Stimulated activated CD4-positive, alpha-beta T cell treated with anti-CD3 and anti-CD28 coated beads, Interleukin-4, amount 100 ng/mL, for 1 hour (primary cell): ENCODE measurements around the gene PEX26.
"Not testable (repeated sequence)": the region's sequence is repeated elsewhere in the genome, so short reads cannot be mapped to it uniquely, and the experiment has no call there.

Experiments
- DNase-seq: peaks from one replicate; pipeline ENCODE4 v3.0.0-alpha.2; 2020

PEX26 gene

GRCh38 chr22:18073927-18074326 is 3.9 kb upstream of the PEX26 start:
- DNase-seq, result not testable (repeated sequence)

- DNase-seq, result no peak
These were observed 2.6 kb upstream of the PEX26 start for GRCh38 chr22:18075101-18075719.

- no peak for DNase-seq
These were observed 1.9 kb upstream of the PEX26 start for GRCh38 chr22:18075720-18076497.

GRCh38 chr22:18077087-18077638 is 627 bp upstream of the PEX26 start:
- DNase-seq, result no peak

- peak; percentile 29 for DNase-seq
These were observed 695 bp downstream of the PEX26 start for GRCh38 chr22:18078329-18079041.

- no peak for DNase-seq
These were observed 2.0 kb downstream of the PEX26 start for GRCh38 chr22:18079706-18080233.

GRCh38 chr22:18081416-18081815 is 3.6 kb downstream of the PEX26 start:
- DNase-seq, result no peak

GRCh38 chr22:18082467-18082866 is 4.7 kb downstream of the PEX26 start:
- DNase-seq, result no peak

- no peak for DNase-seq
These were observed 5.6 kb downstream of the PEX26 start for GRCh38 chr22:18083406-18083805.

- no peak for DNase-seq
These were observed 7.4 kb downstream of the PEX26 start for GRCh38 chr22:18085188-18085587.

- no peak for DNase-seq
These were observed 9.6 kb downstream of the PEX26 start for GRCh38 chr22:18087350-18087855.

- peak; percentile 29 for DNase-seq
These were observed 11.2 kb downstream of the PEX26 start for GRCh38 chr22:18088825-18089568.

GRCh38 chr22:18090286-18090685 is 12.5 kb downstream of the PEX26 start:
- no peak for DNase-seq

GRCh38 chr22:18091478-18091877 is 13.7 kb downstream of the PEX26 start:
- no peak for DNase-seq

GRCh38 chr22:18091916-18092526 is 14.2 kb downstream of the PEX26 start:
- peak; percentile 17 for DNase-seq

GRCh38 chr22:18093661-18094060 is 15.9 kb downstream of the PEX26 start:
- DNase-seq, result no peak

- no peak for DNase-seq
These were observed 17.5 kb downstream of the PEX26 start for GRCh38 chr22:18095101-18095805.

GRCh38 chr22:18096823-18097222 is 19.0 kb downstream of the PEX26 start:
- no peak for DNase-seq

- no peak for DNase-seq
These were observed 23.0 kb downstream of the PEX26 start for GRCh38 chr22:18100781-18101180.

GRCh38 chr22:18101536-18101935 is 23.7 kb downstream of the PEX26 start:
- no peak for DNase-seq
